ENCODE data around the gene PTTG1. TPM values are rescaled to one million over a fixed set of nuclear protein-coding genes. Genes with fewer than 3 reads are reported as not detected.

PTTG1 gene
- total RNA-seq, 1 experiment from 2014 or later: 262 TPM

GRCh38 chr5:160432787-160433186 is 11.1 kb downstream of the PTTG1 start:
- Histone ChIP-seq H3K4me1 (replicated peaks; ENCODE audit: insufficient read depth) (no peaks in the 10 kb centered on the region), H3K27ac (no peak overlapping the region), H3K79me2 (ENCODE audit: low read depth) (no peaks in the 10 kb centered on the region), H3K4me2 (no peak overlapping the region), H3K9me3 (ENCODE audit: insufficient read depth, low read depth) (no peaks in the 10 kb centered on the region), H3K27me3 (ENCODE audit: insufficient read depth, low read depth) (no peaks in the 10 kb centered on the region), H3K9me2 (ENCODE audit: insufficient read depth) (no peaks in the 10 kb centered on the region), H2AFZ (no peak overlapping the region), H3K36me3 (ENCODE audit: low read depth) (peaks cover 5% of the 10 kb centered on the region; the same call in 1 of the 2 replicates), H4K20me1 (ENCODE audit: insufficient read depth) (no peaks in the 10 kb centered on the region), H3K4me3 (no peak overlapping the region), H3F3A (ENCODE audit: insufficient read depth, low read depth) (0 out of 2 replicates have a peak, but pooled peaks cover 3% of the 10 kb centered on the region)
- DNase-seq: no peak
- no peak for TF ChIP-seq CTCF (conservative IDR thresholded peaks at IDR 0.05)
- no peak for TF ChIP-seq EZH2 (IDR thresholded peaks at IDR 0.05; ENCODE audit: low read depth)
- CTCF ChIA-PET: no interaction called here
- BruUV-seq (replicated peaks): no TSS peak
- POLR2A ChIA-PET (ENCODE audit: unreplicated experiment): no interaction called here
- intact Hi-C loops (cut with micrococcal nuclease; ENCODE audit: unreplicated experiment): no loop called here

- intact Hi-C loops (cut with micrococcal nuclease; ENCODE audit: unreplicated experiment): no loop called here
- Histone ChIP-seq H3K4me2 (no peak overlapping the region), H3K9me3 (ENCODE audit: insufficient read depth, low read depth) (no peaks in the 10 kb centered on the region), H3F3A (ENCODE audit: insufficient read depth, low read depth) (0 out of 2 replicates have a peak, but pooled peaks cover 3% of the 10 kb centered on the region), H4K20me1 (ENCODE audit: insufficient read depth) (no peaks in the 10 kb centered on the region), H3K36me3 (ENCODE audit: low read depth) (peaks cover 1% of the 10 kb centered on the region; the same call in 1 of the 2 replicates), H3K79me2 (ENCODE audit: low read depth) (no peaks in the 10 kb centered on the region), H3K9me2 (ENCODE audit: insufficient read depth) (no peaks in the 10 kb centered on the region), H3K4me1 (replicated peaks; ENCODE audit: insufficient read depth) (peaks cover 6% of the 10 kb centered on the region; the same call in 1 of the 2 replicates), H3K27ac (no peak overlapping the region), H2AFZ (no peak overlapping the region), H3K27me3 (ENCODE audit: insufficient read depth, low read depth) (no peaks in the 10 kb centered on the region), H3K4me3 (no peak overlapping the region)
- DNase-seq: no peak
- ChIA-PET CTCF (interaction anchor here (0.6 kb wide), 1 partner anchor 335 kb away, joined by 4 read pairs; no protein-coding TSS in a partner anchor), POLR2A (ENCODE audit: unreplicated experiment) (no interaction called here)
- no peak for TF ChIP-seq EZH2 (IDR thresholded peaks at IDR 0.05; ENCODE audit: low read depth)
- no peak for TF ChIP-seq CTCF (conservative IDR thresholded peaks at IDR 0.05)
- BruUV-seq (replicated peaks): no TSS peak
Measured at GRCh38 chr5:160434022-160434531, 12.4 kb downstream of the PTTG1 start.

- Histone ChIP-seq H4K20me1 (ENCODE audit: insufficient read depth) (no peaks in the 10 kb centered on the region), H3K79me2 (ENCODE audit: low read depth) (no peaks in the 10 kb centered on the region), H3K27ac (no peak overlapping the region), H3K4me1 (replicated peaks; ENCODE audit: insufficient read depth) (peaks cover 6% of the 10 kb centered on the region; the same call in 1 of the 2 replicates), H3K4me2 (no peak overlapping the region), H3K9me3 (ENCODE audit: insufficient read depth, low read depth) (no peaks in the 10 kb centered on the region), H3K27me3 (ENCODE audit: insufficient read depth, low read depth) (no peaks in the 10 kb centered on the region), H3K36me3 (ENCODE audit: low read depth) (no peaks in the 10 kb centered on the region), H3K9me2 (ENCODE audit: insufficient read depth) (no peaks in the 10 kb centered on the region), H2AFZ (no peak overlapping the region), H3K4me3 (no peak overlapping the region), H3F3A (ENCODE audit: insufficient read depth, low read depth) (no peaks in the 10 kb centered on the region)
- DNase-seq: no peak
- POLR2A ChIA-PET (ENCODE audit: unreplicated experiment): no interaction called here
- TF ChIP-seq CTCF (conservative IDR thresholded peaks at IDR 0.05) (no peak), EZH2 (IDR thresholded peaks at IDR 0.05; ENCODE audit: low read depth) (no peak)
- intact Hi-C loops (cut with micrococcal nuclease; ENCODE audit: unreplicated experiment): loop anchor here (5.0 kb wide), 1 partner anchor 352 kb away; no protein-coding TSS in a partner anchor
- no TSS peak for BruUV-seq (replicated peaks)
- CTCF ChIA-PET: no interaction called here
Measured at GRCh38 chr5:160435532-160435931, 13.9 kb downstream of the PTTG1 start.

Measured in PC-9 (cell line).